Muscle of back (tissue), 11 donors: ENCODE measurements around the gene RGS7. TPM values are rescaled to one million over a fixed set of nuclear protein-coding genes. Genes with fewer than 3 reads are reported as not detected.
"Not testable (repeated sequence)": the region's sequence is repeated elsewhere in the genome, so short reads cannot be mapped to it uniquely, and the experiment has no call there.

Experiments
- DNase-seq, 3 donors: peaks; one replicate each; pipeline versions ENCODE4 v3.0.0 to v3.0.0-alpha.2; 2013
- polyA plus RNA-seq, 10 donors: library from polyadenylated mRNA; unstranded; fragments of 120-200 nt; gene quantifications; one replicate each; pipeline ENCODE4 v1.2.1, GENCODE V29; 2013; ENCODE audit not compliant: insufficient read length in 10 of 10

Gene RGS7
- polyA plus RNA-seq, 10 donors = 0.05 to 0.20 TPM; not detected in 8

DNA sequence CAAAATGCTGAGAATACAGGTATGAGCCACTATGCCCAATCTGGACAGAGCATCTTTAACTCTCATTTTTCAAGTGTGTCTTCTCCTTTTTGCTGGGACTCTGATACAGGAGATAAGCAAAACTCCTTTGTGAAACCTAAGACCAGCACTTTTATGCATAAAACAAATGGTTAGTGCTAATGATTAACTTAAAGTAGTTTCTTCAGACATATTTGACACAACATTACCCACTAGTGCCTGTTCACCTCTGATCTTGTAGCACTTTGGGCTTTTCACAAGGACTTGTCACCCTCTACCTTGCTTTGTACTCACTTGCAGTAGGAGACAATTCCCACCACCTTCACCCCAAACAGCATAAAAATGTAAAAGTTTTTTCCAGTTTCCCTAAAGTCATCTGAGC is 216.3 kb downstream of the RGS7 start:
- no peak for DNase-seq

DNA sequence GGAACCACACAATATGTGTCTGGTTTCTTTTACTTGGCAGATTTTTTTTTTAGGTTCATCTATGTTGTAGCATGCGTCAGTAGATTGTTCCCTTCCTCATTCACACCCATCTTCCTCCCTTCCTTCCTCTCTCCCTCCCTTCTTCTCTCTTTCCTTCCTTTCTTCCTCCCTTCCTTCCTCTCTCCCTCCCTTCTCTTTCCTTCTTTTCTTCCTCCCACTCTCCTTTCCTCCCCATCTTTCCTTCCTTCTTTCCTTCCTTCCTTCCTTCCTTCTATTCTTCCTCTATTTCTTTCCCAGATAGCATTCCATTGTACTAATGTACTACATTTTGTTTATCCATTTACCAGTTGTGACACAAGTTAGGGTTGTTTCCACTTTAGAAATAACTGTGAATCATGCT is 218.0 kb downstream of the RGS7 start:
- DNase-seq = no peak

DNA sequence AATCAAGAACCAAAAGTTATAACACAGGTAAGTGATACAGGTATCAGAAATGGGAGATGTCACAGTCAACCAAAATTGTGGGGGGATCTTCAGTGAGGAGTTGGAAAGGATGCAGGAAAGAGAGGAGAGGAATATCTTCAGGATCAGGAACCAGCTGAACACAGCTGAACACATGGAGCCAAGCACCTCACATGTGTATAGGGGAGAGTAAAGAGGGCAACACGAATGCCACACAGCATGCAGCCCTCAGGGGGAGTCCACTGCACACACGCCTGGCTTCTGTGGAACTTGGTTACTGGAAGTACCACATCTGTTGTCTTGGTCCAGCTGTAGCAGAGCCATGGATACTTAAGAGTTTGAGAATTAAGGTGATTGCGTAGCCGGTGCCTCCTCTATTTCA is 218.8 kb downstream of the RGS7 start:
- no peak for DNase-seq

DNA sequence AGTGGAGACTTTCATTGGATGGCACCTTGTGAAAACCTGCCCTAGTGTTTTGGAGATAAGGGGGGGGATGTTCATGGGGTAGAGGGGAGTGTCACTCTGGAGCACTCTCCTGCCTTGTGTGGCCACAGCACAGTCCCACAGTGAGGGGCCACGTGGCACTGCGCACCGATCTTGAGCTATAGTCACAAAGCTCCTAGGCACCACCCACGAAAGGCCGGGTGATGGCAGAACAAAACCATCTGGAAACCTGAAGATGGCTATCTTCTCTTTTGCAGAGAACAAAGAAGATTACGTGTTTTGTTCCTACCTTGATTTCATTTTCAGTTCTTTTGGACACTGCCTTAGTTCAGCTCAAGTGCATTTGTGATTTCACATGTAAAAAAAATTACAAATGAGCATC is 220.6 kb downstream of the RGS7 start:
- DNase-seq = no peak

DNA sequence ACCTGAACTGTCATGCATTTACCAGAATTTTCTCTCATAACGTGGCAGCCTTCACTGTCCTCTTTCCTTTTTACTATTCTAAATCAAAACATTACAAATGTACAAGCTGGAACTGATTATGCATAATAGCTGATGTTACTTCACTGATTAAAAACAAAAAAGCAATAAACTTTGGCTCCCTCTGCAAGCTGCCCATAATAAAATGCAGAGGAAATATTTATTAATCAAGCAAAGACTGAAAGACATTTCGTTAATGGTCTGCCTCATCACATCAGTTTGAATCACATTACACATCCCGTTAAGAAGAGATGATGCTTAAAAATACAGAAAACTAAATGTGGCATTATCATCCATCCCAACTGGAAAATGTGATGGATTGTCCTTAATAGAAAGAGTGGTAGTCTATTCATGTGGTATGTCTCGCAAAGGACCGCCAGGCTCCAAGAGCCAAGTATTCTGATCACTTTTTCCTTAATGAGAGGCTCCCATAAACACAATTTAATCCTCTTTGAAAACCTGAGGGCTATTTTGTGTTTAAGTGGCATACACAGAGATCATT is 225.3 kb downstream of the RGS7 start:
- no peak for DNase-seq

DNA sequence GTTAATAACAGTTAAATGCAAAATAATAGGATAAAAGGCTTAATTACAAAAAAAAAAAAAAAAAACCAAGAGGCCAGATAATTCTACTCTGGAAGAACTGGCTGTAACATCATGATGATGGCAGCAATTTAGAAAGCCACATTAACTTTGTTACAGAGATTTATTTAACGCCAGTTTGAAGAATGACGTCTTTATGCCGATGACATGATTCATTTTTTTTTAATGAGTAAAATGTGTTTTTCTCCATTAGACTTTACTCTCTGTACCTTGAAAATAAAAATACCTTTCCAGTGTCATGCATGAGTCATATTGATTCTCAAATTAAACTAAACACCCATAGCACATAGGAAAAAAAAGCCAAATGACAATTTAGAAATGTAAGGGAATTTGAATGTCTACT is 226.1 kb downstream of the RGS7 start:
- DNase-seq = no peak

DNA sequence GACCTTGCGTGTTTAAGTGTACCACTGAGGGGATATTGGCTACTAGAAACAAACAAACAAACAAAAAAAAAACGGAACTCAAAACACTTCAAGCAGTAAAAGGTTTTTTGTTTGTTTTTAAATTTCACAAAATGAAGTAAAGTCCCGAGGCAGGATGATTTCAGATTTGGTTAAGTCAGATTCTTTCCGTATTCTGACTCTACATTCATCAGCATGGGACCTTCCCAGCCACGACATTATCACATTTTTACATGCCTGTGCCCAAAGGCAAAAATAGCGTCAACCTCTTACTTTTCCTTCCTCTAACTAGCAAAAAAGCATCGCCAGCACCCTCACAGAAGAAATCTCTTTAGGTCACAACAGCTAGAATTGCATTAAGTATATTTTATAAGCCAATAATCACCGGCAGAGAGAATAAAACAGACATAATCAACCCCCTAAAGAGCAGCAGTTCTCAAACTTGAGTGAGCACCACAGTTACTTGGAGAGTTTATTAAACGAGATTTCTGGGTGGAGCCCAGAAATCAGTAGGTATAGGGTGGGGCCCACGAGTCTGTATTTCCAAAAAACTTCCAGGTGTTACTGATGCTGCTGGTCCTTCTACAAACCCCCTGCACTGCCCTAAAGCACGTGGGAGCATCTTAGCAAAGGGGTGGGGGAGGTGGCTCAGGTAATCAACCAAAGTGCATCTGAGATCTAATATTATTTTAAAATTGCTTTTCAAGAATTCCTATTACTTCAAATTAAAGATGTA is 227.6 kb downstream of the RGS7 start:
- DNase-seq = no peak

DNA sequence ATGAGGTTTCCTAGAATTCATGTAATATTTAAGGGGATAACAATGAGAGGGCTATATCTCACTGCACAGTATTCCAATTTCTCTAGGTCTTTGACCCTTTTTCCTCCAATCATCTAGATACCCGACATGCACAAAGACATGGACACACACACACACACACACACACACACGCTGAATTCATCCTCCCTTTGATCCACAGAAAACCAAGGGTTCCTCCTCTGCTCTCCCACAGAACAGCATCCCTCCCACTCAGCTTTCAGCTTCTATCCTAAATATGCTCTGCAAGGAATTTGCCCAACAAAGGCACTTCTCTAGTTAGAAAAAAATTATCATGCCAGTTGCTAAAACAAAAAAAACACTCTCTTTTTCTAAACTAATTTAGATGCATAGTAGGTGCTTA is 231.7 kb downstream of the RGS7 start:
- DNase-seq = no peak

DNA sequence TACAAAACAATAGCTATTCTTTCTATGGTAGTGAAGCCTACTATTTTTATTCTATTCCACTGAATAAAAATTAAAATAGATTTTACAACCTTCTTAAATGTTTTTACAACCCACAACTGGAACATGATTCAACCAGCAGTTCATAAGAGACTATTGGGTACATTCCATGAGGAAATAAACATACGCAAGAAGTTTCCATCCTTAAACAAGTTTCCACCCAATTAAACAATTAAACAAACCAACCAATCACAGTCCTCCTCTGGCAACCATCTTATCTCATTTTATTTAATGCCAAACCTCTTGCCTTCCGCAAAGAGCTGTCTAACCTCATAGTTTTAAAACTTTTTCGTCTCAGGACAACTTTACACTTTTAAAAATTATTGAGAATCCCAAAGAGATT is 239.0 kb downstream of the RGS7 start:
- DNase-seq = no peak

DNA sequence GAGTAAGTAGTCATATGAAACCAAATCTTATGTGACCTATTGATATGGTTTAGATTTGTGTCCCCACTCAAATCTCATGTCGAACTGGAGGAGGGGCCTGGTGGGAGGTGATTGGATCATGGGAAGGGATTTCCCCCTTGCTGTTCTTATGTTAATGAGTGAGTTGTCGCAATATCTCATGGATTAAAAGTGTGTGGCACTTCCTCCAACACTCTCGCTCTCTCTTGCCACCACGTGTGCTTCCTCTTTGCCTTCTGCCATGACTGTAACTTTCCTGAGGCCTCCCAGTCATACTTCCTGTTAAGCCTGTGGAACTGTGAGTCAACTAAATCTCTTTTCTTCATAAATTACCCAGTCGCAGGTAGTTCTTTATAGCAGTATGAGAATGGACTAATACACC is 241.2 kb downstream of the RGS7 start:
- no peak for DNase-seq

DNA sequence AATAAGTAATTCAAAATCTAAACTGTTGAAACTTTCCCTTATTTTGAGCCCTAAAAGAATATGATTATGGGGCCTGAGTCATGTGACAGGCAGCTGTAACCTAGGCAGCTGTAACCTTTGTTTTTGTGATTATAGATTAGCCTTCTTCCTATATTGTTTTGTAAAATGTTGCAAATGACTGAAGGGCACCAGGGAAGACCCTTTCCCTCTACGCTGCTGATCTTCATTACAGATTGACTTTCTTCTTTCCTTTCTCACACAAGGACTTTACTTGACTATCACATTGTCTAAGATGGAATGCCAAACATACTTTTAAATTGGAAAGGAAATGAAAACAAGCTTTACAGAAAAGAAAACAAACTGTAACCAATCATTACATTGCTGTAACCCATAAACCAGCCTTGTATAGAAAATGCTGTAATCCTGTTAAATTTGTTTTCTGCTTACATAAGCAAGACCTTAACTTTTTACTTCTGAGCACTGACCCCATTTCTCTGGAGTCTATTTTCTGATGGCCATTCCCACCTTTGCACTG is 242.2 kb downstream of the RGS7 start:
- DNase-seq = no peak

DNA sequence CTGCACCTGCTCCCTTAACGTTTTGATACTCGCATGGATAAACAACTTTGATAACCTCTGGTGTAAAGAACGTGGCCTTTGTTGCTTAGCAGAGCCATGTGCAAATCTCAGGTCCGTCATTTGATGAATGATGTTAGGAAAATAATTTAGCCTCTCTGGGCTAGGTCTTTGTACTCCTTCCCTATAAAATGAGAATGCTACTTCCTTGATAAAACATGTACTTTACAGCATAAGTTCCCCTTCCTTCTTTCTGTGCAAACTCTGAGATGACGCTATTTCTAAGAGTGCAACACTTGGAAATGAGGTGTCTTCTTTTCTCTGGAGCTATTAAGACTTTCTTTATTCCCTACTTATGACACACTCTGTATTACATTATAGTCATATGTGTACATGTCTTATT is 243.4 kb downstream of the RGS7 start:
- DNase-seq = no peak

DNA sequence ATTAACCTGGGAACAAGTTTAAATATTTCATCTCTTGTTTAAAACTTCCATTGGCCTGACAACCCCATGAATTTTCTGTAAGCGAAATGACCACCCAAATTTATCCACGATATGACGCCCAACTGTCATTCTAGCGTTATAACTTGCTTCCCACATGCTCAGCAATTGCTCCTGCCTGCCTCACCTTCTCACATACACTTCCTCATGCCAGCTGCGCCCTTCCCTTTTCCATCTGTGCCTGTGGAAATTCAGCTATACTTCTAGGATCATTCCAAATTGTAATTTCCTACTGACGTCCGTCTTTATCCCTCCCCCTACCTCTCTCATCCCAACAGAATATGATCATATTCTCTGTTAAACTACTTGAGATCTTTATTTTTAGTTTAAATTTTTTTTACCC is 248.0 kb downstream of the RGS7 start:
- no peak for DNase-seq

DNA sequence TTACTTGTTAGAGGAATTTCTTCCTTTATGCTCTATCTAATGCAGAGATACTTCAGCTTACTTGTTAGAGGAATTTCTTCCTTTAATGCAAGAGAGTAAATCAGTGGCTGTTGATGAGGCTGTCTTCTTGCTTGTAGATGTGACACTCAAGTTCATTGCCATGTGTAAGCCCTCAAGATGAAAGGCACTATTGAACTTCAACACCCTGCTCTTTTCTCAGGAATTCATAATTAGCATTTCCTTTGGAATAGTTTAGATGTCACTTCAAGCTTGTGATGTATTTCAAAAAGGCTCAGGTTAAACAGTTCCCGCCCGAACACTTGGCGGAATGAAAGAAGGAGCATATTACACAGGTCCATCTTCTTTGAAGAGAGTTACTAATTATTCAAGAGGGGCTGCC is 251.9 kb downstream of the RGS7 start:
- no peak for DNase-seq

DNA sequence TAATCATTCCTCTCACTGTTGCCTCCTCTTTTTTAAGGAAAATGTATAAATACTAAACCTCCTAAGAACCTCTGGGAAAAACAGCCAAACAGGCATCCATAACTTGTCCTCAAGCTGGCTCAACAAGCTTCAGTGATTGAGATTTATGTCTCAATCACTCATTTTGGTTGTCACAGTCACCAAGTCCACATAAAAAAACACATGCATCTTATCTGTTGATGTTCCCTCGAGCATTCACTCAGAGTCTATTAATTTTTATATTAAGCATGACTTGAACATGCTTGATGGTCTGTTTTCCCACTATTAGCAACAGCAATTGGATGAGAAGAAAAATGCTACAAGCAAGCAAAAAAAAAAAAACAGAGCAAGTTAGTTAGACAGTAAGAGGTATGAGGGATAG is 254.3 kb downstream of the RGS7 start:
- no peak for DNase-seq

DNA sequence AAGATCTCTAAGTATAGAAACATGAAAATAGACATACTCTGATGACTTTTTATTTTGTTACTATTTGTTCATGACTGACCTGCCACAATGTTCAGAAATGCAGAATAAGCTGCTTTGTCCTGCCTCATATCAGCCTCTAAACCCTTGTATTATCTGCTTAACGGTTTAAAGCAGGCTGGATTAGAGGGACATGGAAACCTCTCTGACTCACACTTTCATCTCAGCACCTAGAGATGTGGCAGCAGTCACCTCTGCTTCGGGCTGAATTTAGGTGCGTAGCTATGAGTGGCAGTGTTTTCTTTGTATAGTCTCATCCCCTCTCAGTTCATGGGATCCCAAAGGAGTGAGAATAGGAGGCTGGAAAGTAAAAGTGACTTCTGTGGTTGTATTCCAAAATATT is 255.4 kb downstream of the RGS7 start:
- peak in 1 of 3 donors; percentile 5 for DNase-seq

DNA sequence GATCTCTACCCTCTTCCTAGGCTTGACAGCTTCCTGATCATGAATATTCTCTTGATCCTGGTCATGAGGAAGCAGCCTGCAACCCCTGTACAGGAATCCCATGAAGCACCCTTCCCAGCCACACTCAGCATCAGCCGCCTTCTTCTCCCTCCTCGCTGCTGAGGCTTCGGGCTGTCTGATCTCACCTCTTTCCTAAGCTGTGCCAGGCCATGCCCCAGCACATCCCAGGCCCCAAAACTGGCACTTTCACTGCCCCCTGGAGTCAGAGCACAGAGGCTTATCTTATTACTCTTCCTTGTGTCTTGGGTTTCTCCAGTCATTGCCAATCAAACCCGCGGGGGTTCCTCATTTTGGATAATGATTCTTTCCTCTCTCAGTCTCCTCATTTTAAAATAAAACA is 259.5 kb downstream of the RGS7 start:
- DNase-seq = no peak

DNA sequence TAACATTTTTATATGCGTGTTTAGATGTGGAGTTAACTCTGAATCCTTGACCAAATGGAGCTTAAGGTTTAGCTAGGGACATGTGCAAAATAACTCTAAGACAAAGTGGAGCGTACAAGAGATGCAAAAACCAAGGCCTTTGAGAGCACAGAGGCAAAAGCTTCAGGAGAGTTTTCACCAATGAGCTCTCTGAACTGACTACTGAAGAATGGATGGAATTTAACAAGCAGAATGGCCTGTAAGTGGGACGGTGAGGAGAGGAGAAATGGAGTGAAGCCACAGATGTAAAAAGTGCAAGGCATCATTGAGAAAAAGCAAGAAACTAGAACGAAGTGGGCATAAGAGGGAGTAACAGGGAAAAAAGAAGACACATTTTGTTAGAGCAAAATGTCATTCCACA is 260.0 kb downstream of the RGS7 start:
- no peak for DNase-seq

DNA sequence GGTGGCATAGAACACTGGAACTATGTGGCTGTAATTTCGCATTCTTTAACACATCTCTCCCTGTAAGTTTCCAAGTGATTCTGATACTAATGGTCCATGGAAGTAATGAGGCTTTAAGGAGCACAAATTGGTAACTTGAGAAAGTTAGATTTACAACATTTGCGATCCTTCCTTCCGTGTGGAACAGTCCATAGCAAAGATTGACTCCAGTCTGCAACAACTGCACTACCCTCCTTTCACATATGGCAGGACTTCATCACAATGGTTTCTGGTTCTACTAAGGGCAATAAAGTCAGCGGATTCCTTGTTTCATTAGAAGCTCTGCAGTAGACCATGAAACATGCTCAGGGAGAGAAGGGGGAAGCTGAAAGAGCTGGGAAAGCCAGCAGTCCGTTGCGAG is 261.2 kb downstream of the RGS7 start:
- no peak for DNase-seq

DNA sequence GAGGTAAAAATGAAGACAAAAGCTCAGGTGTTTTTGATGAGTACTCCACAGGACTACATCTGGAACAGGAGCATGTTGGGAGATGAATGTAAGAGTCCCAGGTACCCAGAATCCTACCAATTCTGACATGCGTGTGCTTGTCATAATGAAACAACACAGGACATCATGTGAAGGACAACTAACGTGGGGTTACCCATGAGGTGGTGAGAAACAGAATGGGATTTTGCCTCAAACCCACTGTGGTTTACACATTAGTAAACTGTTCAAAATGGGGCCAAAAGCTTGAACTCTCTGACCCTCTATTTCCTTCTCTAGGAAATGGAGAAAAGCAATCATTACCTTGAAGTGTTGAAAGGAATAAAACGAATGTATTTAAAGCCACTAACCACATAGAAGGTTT is 266.2 kb downstream of the RGS7 start:
- DNase-seq = no peak

DNA sequence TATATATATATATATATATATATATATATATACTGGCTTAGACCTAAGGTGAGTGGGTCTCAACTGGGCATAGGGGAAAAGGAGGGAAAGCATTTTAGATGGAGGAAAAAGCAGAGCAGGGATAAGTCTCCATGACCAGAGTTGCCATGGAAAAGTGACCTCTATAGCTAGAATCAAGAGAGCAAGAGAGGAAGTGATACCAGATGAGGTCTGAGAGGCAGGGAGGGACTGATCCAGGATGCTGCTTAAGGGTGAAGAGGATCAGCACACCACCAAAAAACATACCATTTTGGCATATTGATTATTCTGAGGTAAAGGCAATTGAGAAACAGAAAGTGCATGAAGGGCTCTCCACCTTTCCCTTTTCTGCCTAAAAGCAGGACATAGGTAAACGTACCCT is 267.9 kb downstream of the RGS7 start:
- DNase-seq = not testable (repeated sequence)

DNA sequence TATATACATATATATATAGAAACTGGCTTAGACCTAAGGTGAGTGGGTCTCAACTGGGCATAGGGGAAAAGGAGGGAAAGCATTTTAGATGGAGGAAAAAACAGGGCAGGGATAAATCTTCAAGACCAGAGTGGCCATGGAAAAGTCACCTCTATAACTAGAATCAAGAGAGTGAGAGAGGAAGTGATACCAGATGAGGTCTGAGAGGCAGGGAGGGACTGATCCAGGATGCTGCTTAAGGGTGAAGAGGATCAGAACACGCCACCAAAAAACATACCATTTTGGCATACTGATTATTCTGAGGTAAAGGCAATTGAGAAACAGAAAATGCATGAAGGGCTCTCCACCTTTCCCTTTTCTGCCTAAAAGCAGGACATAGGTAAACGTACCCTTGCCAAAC is 268.9 kb downstream of the RGS7 start:
- DNase-seq = not testable (repeated sequence)

DNA sequence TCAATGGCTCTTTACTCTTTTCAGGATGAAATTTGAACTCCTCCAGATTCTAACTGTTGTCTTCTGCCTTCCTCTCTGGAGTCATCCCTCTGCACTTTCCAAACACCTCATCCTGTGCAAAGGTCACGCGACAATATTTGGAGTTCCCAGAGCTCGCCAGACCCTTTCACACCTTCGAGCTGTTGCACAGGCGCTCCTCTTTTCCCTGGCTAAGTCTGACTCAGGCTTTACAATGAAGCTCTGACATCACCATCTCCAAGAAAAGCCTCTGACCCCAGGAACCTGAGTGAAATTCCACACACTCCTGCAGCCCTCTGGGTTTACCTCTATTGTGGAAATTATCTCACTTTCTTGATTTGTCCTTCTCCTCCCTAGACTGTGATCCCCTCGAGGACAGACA is 270.3 kb downstream of the RGS7 start:
- DNase-seq = no peak

DNA sequence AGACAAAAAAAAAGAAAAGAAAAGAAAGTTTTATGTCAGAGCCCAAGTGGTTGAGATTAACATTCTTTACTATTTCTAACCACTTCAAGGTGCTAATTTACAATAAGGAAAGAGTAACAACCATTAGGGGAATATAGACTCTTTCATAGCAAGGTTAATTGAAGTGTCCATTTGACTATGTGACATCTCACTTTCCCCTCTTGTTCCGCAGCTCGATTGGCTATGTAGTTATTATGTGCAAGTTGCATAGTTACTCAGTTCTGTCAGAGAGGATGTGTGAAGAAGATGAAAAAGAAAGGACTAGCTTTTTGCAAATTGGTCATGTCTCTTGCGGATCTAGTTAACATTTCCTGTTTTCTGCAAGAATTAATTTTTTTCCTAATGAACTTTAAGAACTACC is 273.7 kb downstream of the RGS7 start:
- DNase-seq = no peak
